ENCODE measurements around the gene CCDC177.
A peak's percentile ranks its signal among the peaks of the same experiment; 100 is the strongest.

The CCDC177 gene

DNA sequence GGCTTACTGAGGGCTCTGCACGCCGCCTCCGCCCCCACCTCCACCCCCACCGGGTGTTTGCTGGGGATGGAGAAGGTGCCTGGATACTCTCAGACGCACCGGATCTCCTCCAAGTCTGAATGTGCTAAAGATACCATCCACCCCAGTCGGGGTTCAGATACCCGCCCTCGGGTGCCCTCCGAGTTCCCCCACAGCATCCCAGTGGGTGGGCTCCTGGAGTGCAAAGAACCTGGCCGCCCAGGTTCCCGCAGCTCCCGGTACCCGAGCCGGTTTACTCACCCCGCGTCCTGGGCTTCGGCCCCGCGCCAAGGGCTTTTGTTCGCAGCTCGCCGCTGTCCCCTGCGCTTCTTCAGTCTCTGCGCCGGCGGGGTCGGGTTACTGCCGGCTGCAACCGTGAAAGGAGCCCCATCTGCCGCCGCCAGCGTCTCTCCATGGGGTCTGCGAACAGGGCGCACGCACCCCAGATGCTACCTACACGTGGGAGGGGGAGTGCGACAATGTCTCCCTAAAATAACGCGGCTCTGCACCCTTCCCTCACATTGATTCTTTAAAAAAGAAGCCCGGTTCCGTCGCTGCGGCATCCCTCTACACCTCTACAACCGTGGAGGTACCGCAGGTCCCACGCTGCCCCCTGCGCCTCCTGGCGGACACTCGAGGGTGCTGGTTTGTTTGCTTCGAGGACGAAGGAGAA is at the start of gene CCDC177:
CCDC177 (minus strand) TSS at position 609 of the 691 bp plus-strand sequence. CDS start 1,249 bp downstream, outside the sequence.
- peak; percentile 86 for DNase-seq (ENCODE audit: low spot score)

DNA sequence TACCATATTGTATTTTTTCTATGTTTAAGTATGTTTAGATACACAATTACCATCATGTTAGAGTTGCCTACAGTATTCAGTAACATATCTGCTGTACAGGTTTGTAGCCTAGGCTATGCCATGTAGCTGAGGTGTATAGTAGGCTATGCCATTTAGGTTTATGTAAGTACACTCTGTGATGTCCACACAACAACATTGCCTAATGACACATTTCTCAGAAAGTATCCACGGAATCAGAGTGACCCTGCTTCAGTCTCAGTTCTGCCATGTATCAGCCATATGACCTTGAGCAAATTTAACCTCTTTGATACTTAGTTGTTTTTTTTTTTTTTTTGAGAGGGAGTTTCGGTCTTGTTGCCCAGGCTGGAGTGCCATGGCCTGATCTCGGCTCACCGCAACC is 49.5 kb upstream of the CCDC177 start:
- no peak for DNase-seq (ENCODE audit: low spot score)

DNA sequence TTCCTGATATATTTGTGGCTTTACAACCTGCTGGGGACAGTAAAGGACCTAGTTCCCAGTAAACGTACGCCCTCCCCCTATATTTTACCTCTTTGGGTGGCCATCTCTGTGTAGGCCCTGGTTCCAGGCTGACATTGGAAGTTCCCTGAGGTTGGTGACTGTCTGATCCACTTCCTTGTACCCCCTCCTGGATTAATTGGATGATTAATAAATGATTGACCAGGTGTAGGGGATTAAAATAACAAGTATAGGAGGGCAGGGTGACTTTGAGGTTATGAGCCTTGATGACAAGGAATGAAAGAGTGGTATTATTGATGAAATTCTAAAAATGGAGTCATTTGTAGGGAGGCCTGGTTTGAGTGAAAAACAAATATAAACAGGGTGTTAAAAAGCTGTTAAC is 46.3 kb upstream of the CCDC177 start:
- no peak for DNase-seq (ENCODE audit: low spot score)

DNA sequence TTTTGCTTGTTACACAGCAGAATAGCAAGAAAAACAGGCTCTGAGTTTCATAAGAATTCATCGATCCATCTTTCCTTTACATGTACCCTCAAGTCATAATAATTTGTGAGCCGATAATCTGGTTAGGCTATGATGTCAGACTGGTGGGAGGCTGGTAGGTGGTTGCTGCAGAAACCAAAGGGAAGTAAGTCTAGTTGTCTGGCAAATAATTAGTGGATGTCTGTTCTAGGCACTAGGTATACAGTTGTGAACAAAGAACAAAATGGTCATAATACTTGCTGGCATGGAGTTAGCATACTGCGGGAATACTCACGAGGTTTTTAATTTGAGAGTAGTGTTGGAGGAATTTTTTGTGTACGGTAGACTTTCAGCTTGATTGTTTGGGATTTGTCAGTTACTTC is 45.5 kb upstream of the CCDC177 start:
- no peak for DNase-seq (ENCODE audit: low spot score)

DNA sequence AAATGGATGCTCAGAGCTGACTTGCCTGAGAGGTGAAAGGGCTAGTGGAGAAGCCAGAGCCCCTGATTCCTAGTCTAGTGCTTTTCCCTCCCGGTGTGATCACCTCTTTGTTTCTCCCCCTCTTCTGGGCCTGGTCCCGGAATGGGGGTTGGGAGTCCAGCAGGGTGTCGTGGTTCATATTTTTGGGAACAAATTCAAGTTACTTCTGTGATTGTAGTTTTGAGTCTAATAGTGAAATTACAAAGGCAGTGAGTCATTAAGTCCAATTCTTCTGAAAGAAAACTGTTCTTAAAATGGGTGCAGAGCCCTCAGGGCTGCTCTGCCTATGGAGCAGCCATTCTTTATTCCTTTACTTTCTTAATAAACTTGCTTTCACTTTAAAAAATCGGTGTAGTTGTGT is 44.3 kb upstream of the CCDC177 start:
- no peak for DNase-seq (ENCODE audit: low spot score)

DNA sequence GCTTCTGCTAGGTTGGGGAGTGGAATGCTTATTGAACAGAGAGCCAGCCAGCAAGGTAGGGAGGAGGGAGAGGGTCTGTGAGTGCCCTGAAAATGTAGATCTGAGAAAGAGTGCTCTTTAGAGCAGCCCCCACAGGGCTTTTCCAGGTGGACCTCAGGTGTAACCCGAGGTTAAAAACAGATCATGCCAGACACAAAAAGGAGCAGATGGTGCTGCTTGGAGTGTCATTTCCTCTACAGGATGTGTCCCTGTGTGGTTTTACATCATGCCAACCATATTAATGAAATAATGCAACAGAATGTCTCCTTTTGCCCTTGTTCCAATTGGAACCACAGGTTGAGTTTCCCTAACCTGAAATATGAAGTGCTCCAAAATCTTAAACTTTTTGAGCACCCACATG is 43.1 kb upstream of the CCDC177 start:
- DNase-seq (ENCODE audit: low spot score), result no peak

DNA sequence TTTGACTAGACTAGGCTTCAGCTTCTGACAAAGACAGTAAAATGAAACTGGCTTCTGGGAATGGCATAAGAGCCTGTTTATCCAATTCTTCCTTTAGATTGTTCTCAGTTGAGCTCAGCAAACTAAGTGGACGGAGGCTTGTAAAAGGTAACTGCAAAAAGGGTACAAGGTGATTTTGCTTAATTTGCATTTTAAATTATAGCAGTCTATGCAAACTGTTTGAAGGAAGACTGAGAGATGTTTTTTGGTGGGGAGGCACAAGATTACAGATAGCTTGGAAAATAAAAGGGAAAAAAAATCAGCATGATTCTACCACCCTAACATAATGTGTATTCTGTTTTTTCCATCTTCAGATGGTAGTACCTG is 41.7 kb upstream of the CCDC177 start:
- DNase-seq (ENCODE audit: low spot score), result no peak

DNA sequence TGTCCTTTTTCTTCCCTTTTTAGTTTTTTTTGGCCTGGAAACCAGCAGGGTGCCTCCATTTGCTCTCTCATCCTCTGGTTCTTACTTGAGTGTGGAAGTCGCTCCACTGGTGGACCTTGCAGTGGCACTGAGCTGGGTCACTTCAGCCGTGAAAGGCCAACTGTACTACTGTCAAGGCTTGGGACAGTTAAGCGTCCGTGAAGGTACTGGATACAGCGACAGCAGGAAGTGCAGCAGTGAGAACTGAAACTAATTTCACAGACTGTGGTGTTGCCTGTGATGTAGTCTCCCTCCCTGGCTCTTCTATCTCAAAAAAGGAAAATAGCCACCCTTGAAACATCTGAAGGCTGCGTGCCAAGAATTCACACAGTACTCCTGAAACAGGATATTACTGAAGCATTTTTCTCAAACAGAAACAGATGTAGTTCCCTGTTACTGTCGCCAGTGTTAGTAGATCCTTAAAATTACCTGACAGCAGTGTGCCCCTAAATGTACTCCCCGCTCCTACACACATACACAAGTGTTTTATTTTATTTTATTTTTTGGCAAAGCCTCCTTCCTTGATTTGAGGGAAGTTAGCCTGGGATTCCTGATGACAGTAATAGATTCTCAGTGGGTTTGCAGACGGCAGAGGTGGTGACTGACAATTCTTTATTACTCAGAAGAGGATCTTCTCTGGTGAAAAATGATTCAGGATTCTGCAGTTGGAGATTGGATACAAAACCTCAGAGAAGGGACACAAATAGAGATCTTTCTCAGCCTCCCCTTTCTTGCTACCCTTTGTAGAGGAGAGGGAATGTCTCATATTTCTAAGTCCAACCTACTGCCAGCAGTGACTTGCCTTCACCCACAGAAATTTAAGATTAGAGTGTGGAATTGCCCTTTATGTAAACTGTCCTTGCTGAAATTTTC is 41.1 kb upstream of the CCDC177 start:
- DNase-seq (ENCODE audit: low spot score), result no peak

DNA sequence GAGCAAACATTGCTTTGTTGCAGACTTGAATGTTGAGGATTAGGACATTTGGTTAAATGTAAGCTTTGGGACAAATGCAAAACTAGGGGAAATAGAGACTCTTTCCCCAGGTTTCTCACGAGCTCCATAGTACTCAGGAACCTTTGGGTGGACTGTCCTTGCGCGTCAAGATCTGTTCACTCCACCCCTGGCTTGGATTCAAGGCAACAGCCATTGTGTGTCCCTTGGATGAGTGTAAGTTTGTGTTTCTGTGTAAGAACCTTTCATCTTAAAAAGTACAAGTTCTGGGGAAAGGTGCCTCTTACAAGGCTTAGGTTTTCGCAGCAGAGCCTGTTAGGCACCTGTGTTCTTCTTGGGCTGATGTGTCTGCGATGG is 40.4 kb upstream of the CCDC177 start:
- no peak for DNase-seq (ENCODE audit: low spot score)

DNA sequence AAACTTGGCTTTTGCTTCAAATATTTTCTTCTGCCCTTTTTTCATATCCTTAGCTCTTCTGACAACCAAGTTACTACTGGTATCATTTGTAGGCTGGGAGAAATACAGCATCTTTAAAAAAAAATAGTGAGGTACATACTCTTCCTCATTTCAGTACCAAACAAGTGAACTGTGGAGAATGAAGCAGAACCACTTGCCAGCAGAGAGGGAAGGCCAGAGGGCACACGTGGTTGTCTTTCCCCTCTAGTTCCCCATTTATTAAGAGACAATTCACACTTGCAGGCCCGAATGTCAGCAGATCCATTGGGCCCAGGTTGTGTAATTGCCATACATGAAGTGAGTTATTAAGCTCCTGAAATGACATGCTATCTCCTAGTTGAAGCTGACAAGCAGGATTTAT is 39.9 kb upstream of the CCDC177 start:
- no peak for DNase-seq (ENCODE audit: low spot score)

DNA sequence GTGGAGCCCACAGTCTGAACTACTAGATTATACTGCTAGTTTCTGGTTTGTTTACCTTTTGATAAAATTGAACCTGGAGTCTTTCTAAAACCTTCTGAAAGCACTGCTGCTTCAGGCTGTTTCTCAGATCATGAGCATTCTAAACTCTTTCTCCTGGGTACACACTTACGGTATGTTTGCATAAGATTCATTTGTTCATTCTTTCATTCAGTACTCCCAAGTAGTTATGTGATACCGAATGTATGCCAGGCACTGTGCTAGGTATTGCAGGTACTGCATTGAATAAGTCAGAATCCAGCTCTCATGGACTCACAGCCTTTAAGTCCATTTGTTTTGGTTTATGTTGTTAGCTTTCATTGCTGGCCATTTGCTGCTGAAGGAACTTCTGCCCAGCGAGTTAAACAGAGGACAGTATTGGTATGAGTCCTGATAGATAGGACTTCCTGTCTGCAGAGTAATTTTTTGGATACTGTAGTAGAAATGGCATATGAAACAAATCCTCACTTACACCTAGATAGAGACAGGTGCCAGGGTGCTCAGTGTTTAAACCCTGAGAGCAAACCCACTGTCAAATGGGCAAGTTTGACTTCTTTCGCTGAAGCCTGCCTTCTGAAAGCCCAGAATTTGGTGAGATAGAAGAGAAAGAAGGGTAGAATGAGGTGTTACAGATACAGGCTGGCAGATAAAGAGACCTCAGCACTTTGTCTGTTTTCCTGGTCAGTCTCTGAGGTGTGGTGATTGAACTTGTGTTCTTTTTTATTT is 38.8 kb upstream of the CCDC177 start:
- no peak for DNase-seq (ENCODE audit: low spot score)

DNA sequence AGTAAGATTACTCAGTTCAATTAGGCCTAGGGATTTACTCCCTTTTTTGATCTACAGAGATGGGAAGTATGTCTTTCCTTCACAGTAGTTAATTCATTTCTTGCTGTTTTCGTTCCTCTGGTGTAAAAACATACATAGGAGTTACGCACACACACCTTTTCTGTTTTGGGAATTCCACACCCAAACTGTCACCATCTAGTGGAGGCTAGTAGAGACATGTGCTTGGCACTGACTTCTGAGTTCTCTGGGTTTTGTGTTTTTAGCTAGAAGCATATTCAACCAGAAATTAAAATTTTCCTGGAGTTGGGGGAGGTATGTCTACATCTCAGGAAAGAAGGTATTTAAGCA is 38.1 kb upstream of the CCDC177 start:
- DNase-seq (ENCODE audit: low spot score), result no peak

DNA sequence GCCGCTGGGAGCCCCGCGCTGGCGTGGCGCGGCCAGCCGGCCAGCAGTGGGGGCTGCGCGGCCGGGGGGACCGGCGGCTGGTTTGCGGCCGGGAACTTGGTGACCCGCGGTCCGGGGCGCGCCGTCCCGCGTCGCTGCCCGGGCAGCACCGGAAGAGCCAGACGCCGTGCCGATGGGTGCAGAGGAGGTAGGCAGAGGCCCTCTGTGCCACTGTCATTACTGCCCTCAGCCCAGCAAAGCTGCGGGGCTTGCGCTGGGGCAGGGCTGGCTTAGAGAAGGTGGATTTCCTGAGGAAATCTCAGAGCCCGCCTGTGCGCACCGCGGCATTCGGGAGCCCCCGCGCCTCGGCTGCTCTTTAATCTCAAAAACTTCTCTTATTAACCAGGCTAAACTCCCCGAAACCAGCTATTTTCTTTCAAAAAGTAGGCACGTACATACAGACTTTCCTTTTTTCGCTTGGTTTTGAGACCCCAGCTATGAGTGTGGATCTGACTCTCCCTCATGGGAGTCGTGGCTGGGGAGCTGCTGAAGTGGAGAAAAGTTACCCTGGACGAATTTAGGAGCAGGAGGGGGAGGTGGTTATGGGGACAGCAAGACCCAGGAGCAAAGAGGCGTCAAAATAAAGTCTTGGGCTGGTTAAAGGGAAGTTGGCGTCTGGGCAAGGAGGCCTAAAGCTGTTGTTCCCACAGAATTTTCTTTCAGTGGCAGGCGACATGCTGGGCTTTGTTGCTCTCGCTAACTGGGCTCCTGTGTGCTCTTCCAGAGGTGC is 37.5 kb upstream of the CCDC177 start:
- peak; percentile 58 for DNase-seq (ENCODE audit: low spot score)

DNA sequence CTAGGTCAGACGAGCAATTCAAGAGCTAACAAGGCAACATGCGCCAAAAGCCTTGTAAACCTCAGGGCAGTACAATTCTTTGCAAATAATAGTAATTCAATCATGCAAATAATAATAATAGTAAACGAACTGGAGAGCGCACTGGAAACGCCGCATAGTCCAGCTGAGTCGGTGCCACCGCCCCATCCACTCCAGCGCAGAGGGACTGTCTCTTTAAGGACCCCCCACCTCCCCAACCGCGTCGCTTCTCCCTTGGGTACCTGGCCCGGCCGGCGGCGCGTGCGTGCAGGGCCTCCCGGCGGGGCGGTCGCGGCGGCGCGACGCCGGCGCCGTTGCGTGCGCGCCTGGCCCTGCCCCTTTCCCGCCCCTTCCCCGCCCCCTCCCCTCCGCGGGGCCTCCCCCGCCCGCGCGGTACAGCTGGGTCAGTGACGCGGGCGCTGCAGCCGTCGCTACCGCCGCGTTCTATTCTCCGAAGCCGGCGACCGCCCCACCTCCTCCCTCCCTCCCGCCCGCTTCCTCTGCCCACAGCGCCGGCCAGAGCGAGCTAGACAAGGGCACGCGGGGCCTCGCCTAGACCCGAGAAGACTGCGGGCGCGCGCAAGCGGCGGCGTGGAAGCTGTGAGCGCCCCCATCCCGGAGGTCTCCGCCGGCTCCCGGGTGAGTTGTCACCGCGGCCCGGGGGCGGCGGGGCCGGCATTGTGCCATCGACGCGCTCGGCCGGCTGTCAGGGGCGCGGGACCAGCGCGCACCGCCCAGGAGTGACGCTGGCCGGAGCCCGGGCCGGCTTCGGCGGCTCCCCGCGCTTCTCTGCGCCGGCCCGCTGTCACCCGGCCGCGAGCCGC is 36.7 kb upstream of the CCDC177 start, which contains the start of gene SUSD6:
SUSD6 (plus strand) TSS at position 425 of the 842 bp plus-strand sequence. CDS start 46,997 bp downstream, outside the sequence.
- peak; percentile 91 for DNase-seq (ENCODE audit: low spot score)

DNA sequence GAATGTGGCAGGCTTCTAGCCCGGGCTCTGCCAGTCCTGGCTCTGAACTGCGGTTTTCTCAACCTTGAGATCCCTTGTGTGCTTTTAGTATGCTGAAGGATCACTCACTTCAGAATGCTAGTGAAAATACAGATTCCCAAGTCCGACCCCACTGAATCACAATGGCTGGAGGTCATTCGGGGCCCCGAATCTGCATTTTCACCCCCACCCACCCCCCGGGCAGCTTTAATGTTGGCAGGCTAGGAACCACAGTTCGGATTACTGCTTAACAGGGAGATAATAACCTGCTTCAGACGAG is 36.2 kb upstream of the CCDC177 start:
- no peak for DNase-seq (ENCODE audit: low spot score)

DNA sequence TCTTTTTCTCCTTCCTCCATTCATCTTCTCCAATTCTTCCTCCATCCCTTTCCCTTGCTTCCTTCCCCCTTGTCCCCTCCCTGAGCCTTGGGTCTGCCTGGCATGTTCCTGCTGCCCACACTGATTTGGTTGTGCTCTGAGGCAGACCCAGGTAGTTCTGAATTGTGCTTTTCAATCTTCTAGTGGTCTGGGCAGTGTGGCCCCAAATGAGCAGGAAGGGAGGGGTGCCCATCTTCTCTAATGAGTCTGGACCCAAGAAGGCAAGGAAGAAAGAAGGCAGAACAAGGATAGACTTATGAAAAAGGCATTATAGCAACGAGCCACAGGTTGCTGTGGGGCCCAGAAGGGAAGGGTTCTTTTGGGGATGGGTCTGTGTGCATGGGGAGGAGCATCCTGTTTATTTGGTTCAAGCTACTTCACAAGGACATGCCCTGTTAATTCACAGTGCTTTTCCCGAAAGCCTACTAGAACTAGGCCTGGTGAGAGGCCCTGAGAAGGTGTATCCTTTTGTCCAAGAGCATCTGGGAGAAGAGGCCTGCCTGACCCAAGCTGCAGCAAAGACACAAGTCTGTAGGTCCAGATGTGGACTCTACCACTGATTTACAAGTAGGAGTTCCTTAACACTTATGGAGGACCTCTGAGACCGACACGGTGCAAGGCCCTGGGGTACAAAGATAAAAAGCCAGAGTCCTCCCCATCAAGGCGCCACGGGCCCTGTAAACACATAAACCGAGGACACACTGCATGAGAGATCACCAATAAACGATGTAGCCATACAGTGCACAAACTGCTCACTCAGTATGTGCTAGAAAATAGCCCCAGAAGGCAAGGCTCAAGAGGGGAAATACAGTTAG is 35.6 kb upstream of the CCDC177 start:
- DNase-seq (ENCODE audit: low spot score), result no peak

DNA sequence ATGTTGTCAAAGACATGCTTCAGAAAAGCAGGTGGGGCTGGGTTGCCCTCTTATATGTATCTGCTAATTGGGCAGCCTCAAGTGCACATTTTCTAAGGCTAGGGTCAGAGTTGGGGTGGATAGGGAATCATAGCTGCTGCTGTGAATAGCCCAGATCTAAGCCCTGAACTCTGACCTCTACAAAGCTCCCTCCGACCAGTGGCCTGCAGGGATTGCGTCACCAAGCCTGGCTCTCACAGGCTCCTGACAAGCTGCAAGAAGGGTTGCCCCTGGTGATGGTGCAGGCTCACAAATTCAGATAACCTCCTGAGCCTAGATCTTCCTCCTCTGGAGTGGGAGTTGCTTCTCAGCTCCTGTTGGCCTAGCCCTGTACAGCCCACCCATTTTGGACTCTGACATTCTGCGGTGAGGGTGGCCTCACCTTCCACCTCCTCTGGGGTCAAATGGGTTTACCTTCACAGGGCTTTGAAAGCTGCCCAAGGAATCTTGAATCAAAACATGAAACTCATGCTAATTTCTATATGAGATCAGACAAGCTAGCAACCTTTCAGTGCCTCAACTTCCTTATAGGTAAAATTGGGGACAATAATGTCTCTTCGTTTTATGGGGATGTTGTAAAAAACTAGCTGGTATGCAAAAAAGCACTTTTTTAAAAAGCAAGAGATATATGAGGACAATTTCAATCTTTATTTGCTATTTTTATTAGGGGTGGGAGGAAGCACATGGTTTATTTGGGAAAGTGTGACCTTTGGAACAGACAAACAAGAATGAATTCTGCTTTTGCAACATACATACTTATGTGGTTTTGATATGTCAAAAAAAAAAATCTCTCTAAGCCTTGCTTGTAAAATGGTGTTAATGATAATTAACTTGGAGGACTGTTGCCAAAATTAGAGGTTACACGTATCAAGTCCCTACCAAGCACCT is 31.9 kb upstream of the CCDC177 start:
- peak; percentile 82 for DNase-seq (ENCODE audit: low spot score)

DNA sequence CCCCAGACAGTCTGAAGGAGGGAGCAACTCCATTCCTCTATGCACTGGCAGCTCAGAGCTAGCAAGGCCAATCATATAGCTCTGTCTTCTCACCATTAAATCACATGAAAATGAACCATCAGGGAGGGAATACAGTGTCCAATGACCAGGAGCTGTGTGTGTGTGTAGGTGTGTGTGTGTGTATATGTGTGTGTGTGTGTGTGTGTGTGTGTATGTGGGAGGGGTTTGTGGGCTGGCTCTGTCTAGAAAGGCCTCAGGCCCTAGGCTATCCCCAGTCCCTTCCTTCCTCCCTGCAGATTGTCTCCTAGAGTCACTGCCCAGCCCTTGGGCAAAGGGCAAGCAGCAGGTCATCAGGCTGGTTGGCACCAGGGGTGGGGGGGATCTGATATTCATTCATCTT is 31.1 kb upstream of the CCDC177 start:
- no peak for DNase-seq (ENCODE audit: low spot score)

DNA sequence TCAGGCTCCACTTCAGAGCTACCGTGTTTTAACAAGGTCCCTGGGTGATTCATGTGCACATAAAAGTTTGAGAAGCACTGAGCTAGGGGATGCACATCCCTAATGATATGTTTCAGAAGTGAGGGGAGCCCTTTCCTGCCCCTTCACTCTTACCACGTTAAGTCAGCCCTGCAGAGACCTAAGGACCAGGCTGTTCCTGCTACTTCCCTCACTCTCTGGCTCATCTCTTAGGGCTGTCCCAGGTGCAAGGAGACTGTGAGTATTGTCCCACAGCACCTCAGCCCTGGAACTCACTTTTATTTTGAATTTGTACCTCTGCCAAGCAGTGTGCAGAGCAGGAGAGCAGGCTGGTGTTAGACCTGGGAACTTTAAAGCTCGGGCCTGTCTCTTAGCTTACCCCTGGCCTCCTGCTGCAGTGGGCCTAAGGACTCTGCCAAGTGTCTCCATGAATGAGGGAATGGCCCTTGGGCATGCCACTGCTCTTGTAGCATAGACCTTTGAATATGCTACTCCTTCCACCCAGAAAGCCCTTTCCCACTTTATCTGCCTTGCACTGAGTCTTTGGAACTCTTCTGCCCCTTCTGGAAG is 25.7 kb upstream of the CCDC177 start:
- no peak for DNase-seq (ENCODE audit: low spot score)
